HG03135 (cell line): ENCODE measurements around the gene TMEM218.

ENCODE experiments used
- ATAC-seq: cut with Tn5 transposase; IDR thresholded peaks from one replicate; pipeline ENCODE4 v1.9.1; 2021; ENCODE audit warnings: mild to moderate bottlenecking, moderate library complexity; ENCODE audit not compliant: unreplicated experiment

Gene TMEM218

DNA sequence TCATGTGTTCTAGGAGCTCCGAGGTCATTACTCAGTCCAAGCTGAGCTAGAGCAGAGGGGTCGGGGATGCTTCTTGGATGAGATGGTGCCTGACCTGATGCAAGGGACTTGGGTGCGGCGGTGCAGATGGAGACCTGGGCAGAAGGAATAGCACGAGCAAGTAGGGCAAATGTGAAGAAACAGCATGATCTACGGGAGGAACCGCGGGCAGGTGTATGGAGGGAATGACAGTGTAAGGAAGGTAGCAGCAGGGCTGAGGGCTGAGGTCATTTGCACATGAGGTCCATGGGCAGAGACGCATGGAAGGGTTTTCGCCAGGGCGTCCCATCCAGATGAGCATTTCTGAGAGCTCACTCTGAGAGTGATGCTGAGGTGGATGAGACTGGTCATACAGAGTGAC lies 33.4 kb downstream of the TMEM218 start:
- no peak for ATAC-seq

DNA sequence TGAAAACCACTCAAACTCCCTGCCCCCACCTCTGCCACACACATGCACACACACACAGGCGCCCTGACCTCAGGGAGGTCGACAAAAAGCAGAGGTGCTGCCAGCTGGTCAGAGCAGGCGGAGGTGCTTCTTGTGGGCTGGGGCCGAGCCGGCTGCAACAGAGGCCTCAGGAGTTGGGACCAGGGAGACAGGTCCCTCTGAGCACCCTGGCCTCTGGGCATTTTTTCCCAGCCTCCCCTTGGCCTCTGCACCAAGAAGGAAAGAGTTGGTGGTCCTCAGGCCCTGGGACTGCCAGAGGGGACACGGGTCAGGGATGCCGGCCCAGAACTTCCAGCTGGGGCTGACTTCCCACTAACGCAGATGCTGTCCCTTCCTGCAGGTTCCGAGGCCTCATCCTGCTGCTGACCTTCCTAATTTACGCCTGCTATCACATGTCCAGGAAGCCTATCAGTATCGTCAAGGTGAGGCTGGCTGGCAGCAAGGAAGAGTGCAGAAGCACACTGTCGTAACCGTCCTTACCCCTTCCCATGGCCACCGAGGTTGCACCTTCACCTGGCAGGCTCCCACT lies 35.0 kb downstream of the TMEM218 start:
- ATAC-seq, result no peak

DNA sequence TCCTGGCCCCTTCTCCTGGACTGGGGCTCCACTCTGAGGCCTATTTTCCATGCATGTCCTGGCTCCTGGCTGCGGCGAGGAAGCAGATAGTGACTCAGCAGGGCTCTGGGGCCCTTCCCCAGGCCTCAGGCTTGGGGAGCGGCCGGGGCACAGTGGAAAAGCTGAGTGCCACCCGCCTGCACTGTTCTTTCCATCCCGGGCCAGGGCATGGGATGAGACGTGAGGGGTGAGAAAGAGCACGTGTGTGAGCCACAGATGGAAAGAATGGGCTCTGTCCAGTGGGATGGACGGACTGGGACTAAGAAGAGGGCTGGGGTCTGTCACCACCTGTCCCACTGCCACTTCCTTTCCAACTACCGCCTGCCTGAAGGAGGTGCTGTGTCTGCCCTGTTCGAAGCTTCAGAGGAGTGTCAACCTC lies 35.5 kb downstream of the TMEM218 start:
- no peak for ATAC-seq

DNA sequence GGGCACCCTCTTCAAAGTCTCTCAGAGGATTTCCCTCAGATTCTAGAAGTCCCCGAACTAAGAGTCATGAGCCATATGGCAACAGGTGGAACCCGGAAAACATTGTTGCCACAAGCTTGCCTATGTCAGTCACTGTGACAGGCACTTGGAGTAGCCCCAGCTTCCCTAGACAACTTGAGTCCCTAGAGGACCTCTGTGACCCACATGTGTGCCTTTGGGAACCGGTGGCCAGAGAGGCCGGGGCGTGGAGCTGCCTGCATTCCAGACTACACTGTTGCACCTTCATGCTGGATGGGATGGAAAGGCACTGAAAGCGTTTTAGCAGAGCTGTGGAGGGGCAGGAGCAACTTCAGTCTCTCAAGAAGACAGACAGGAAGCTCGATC lies 36.2 kb downstream of the TMEM218 start:
- ATAC-seq, result no peak

DNA sequence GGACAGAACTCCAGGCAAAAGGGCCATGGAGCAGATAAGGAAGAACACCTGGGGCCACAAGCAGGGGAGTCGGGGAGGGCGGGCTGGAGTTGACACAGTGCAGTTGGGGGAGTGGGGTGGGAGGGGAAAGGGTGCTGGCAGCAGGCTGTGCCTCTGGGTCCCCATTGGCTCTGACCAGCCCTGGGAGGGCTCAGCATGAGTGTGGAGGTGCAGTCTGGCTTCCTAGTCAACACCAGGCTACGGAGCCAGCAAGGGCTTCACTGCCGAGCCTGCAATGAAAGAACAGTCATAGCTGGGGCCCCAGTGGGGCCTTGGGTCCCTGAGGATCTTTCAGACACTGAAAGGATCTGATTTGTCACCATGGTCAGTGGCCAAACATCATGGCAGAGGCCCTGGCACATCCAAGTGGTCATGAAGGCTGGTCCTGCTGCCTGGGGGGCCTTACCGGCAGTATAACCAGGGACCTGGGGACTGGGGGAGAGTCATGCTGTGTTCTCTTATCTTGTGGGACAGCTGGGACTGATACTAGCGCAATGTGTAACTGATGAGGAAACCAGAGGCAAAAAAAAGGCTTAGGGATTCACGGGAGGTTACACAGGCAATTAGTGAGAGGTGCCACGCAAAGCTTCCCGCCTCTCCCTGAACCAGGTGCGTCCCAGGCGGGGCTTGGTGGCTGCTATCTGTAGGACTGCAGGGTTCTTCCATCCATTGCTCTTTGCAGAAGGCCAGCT lies 36.8 kb downstream of the TMEM218 start:
- ATAC-seq, result no peak

DNA sequence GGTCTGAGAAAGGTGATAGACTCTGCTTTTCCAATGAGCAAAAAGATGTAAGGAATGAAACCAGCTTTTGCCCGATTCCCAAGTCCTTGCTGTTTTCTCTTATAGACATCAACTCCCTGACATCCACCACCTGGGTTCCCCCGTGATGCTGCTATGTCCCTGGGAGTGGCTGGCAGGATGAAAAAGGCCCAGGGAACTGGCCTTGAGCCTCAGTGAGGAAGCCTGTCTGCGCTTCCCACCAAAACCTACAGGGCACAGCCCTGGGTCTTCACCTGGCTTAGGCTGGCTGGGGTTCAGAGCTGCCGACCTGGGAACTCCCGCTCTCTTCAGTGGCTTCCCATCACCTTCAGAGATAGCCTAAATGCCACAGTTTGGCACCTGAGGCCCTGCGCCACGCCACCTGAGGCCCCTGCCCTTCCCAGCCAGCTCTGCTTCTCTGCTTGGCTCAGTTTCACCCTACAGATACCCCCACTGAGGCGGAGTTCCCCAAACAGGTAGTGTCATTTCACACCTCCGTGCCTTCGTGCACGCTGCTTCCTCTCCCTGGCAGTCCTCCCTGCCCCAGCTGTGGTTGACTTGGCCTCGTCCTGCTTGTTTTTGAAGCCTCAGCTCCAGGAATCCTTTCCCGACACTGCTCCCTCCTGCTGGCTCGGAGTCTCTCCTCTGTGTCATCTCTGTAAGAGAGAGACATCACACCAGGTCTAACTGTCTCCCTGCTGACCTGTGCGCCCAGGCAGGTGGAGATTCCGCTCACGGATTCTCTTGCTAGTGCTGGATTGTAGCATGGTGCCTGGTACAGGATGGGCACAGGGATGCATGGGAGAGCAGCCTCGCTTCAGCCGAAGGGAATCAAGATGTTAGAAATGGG lies 37.6 kb downstream of the TMEM218 start:
- ATAC-seq, result no peak

DNA sequence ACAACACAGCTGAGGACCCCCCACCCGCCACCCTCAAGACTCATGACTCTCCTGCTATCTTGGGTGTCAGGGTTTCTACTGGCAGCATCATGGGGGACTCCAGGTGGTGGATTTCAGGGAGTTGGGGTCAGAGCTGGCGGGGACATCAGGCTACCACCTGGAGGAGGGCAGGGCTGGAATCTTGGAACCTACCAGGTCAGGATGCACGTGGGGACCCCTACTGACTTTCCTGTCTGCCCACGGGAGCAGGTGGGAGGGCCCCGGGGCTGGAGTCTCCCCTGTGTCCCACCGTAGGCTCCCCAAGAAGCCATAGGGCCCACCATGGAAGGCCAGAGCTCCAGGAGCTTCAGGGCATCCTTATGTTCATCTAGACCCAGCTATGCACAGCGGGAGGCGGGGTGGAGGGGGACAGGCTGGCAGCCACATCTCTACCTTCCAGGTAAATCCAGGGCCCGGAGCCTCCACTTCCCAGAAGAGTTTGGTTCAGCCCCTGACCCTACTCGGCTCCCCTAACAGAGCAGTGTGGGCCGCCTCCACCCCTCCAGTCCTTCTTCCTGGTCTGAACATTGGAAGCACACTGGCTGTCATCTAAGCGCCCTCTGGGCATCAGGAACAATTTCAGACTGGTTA lies 38.4 kb downstream of the TMEM218 start:
- no peak for ATAC-seq

DNA sequence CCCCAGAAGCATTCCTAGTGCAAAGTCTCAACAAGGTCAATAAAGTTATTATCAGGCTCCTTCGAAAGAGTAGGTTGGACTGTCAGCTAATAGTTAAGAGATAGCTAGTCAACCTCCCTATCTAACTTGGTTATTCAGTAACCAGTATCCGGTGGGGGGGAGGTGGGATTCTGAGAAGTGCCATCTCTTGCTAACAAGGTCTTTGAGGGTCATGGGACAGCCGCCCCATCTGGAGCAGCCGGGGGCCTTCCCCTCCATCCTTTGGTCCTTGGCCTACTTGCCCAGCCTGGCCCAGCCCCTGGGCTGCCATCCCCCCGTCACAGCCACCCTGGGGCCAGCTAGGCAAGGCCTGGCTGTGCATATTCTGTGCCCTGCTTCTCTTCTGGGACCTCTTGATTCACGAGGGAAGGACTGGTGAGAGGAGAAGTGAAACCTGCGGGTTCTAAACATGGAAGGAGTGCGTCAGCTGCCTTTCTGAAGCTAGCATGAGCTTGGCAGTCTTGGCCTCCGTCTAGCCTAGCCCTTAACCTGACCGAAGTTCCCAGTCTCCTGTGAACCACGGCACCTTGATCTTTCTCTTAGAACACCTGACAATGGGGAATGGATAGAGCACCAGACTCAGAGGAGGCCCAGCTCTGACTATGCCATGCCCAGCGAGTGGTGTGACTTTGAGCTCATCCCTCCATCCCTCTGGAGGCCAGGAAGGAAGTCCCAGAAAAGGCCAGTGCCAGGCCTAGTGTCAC lies 39.0 kb downstream of the TMEM218 start:
- peak; percentile 77 for ATAC-seq

DNA sequence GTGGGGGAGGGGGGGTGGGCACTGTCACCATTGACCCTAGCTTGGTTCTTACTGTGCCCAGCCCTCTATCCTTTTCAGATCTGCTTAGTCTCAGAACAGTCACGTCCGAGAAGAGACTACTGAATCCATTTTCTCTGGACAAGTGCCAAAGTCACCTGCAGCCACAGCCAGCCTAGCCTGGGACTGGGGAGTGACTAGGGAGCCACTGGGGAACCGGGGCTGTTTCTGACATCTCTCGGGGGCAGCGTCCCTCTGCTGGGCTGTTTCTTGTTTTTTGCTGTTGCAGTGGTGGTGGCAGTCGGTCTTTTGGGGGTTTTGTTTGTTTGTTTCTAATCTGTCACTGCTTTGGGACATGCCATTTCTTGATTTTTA lies 39.6 kb downstream of the TMEM218 start:
- ATAC-seq, result no peak

DNA sequence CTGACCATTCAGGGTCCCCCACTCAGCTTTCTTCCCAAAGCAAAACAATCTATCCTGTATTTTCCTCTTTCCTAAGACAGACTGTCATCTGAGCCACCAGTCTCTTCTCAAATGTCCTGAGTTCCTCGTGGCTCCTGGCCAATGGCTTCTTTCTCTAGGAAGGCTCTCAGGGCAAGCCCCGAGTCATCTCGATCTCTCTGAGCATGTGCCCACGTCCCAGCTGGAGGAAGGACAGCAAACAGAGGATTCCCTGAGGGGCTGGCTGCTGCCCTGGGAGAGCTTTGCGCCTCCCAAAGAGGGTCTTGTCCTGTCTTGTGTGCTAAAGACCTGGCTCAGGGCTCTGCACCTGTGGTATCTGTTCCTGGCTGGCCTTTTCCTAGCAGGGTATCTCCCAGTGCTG lies 40.0 kb downstream of the TMEM218 start:
- no peak for ATAC-seq

DNA sequence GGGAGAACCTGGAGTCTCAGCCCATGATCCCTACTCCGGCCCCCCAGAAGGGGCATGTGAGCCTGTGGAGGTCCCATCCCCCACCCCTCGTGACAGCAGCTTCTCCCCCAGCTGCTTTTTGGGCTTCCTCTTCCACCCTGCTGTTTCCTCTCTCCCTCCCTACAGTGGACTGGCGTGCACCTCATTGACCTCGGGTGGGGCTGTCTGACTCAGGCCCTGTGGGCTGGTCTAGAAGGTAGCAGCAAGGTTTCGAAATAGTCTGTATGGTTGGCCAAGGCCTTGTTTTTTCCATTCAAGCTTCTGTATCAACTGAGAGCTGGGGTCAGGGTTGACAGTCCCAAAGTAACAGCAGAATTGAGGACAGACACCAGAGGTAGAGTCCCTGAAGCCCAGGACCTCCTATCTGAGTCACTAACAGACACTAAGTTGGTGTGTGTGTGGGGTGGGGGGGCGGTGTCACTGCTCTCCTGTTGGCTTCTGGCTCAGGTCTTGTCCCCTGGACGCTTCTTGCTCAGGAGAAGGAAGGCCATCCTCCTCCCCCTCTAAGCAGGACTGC lies 40.6 kb downstream of the TMEM218 start:
- peak; percentile 74 for ATAC-seq

DNA sequence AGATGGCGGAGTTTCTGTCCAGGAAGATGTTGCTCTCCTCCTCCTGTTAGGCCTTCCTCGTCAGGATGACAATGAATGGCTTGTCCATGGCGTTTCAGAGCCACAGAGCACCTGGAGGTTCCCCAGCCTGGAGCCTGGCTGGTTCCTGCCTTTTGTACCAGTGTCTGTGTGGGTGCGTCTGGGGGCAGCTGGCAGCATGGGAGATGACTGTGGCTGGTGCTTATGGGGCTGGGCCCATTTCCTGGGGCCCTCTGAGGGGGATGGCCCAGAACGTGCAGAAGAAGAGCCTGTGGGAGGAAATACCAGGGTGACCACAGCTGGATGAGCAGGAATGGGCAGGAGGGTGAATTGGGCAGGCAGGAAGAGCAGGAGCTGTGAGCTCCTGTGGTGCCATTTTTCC lies 41.6 kb downstream of the TMEM218 start:
- no peak for ATAC-seq

DNA sequence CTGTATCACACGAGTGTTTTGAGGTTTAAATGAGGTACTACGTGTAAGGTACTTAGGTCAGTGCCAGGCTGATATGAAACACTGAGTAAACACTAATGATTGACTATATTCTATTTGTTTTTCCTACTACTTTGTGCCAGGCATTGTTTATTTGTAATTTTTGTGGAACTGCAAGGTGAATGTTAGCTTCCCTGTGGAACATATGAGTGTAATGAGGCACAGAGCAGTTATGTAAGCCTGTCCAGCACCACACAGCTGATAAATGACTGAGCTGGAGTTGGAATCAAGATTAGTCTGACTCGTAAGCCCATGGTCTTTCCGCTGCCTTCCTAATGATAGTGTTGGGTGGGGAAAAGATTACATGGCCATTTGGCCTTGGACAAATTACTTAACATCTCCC lies 42.4 kb downstream of the TMEM218 start:
- ATAC-seq, result no peak

DNA sequence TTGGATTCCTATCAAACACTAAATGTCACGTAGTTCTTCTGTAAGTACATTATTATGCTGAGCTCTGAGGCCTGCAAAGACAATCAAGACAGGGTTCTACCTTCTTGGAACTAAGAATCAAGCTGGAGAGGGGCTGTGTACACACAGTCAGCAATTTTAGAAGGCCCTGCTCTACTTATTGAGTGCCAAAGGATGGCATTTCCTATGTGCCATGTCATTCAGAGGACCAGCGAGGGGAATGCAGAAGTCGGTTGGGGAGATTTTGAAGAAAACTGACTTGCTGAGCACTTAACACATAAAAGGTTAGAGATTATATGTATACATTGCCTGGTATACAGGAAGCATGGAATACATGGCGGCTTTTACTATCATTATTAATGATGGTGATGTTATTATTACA lies 43.1 kb downstream of the TMEM218 start:
- no peak for ATAC-seq

DNA sequence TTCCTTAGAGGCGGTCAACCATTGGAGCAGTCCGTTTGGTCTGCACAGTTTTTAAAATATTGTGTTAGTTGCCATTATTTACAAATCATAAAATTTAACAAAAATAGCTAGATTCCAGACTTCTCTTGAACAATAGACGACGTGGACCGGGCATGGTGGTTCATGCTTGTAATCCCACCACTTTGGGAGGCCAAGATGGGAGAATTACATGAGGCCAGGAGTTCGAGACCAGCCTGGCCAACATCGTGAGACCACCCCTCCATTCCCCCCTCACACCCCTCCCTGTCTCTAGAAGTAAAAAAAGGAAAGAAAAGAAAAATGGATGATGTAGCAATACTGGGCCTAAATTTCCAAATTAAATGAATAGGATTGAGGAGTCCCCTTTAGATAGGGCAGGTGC lies 47.4 kb downstream of the TMEM218 start:
- no peak for ATAC-seq

DNA sequence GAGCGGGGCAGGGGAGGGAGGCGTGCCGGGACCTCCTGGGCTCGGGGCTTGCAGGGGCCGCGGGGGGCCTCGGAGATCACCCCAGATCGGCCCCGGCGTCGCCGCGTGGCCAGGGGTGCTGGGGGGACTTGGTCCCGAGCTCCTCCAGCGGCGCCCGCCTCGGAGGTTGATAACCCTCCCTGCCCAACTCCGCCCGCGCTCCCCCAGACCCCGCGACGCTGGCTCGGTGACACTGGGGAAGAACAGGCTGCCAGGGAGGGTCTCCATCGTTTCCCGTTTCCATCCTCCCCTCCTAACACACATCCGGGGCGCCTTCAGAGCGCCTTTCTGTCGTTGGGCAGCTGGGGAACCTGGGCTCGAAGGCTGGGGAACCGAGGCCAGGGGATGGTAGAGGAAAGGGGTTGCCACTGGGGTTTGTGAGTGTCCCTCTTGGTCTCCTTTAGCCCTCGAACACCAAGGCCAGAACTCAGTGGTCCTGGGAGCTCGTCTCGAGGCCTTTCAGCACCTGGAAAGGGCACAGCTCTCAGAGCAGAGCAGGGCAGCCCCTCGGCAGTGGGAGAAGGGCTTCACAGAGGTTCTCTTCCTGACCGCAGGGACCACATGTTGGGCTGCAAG lies 47.9 kb downstream of the TMEM218 start:
- ATAC-seq, result peak; percentile 21

DNA sequence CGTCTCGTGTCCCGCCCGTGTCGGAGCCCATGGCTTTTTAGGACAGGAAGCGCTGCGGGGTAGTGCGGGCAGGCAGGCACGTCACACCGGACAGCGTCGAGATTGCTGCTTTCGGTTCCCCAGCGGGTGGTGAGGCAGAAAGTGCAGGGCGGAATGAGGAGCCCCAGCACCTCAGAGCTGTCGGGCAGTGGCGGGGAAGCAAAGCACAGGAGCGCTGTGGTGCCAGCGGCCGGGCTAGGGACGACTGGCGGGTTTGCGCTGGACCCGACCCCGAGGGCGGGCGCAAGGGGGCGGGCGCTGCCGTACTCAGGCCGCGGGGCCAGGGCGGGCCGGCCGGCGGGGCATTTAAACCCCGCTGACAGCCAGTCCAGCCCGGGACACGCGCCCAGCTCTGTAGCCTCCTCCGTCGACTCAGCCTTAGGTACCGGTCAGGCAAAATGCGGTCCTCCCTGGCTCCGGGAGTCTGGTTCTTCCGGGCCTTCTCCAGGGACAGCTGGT lies 48.4 kb downstream of the TMEM218 start, which contains the start of gene SLC37A2:
SLC37A2 (plus strand) TSS at position 375 of the 498 bp plus-strand sequence; CDS start at position 438, 63 bp downstream.
- peak; percentile 88 for ATAC-seq

DNA sequence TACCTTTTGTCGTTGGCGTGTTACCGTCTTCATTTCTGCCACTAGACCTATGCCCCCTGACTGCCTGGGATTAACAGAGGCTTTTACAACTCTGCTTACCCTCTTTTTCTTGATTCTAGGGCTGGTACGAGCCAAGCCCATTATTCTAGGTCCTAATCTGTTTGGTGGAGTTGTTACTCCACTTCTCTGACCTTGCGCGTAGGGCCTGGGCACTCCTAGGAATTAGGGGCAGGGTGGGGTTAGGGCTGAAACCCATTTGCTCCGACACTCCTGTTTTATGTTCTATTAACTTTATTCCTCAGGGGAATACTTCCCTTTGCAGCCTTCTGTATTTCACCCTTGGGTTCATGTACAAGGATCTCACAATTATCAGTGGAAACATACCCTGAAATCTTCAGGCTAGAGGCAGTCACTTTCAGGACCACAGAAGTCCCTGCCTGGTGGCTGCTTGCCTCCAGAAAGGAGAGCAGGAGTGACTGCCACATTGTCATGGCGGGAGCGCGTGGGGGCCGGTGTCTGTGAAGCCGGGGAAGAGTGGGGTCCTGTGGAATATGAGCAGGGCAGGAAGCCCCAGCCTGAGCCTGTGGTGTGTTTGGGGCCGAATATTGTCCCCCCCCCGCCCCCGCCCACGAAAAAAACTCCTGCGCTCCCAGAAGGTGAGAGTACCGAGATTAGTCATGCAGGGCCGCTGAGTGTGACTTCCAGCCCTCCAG lies 49.1 kb downstream of the TMEM218 start:
- ATAC-seq, result no peak

DNA sequence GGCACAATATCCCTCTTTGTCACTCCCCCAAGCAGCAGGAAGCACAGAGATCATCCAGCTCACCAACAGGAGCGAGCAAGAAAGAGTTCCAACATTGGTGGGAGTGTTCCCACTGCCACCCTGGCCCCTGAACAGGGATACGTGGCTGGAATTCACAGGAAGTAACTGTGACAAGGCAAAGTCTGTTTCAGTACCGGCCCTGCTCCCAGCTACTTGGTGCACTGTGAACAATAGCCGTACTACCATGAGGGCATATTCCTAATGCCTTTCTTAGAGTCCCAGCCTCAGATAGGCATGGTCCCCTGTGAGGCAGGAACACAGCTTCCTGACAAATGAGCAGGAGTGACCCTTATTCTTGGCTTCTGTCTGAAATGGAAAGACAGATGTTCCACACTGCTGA lies 50.1 kb downstream of the TMEM218 start:
- ATAC-seq, result no peak
